SH-SY5Y (cell line): ENCODE data around the gene RIIAD1.

Experiments used
- GATA2 ChIP-seq: IDR thresholded peaks from 2 replicates; pipeline ENCODE4 v1.6.1; 2011; ENCODE audit warnings: mild to moderate bottlenecking, low read depth, low read length
- GATA3 ChIP-seq: IDR thresholded peaks from 2 replicates; pipeline ENCODE4 v1.6.1; 2011; ENCODE audit warnings: low read depth, mild to moderate bottlenecking, low read length, moderate library complexity

RIIAD1 gene

GRCh38 chr1:151716771-151717631 is 4.3 kb upstream of the RIIAD1 start, which contains the start of gene CELF3:
TSS of gene CELF3 (minus strand) at chr1:151716803. CDS start at chr1:151716020, 783 bp downstream.
- TF ChIP-seq GATA3, result no peak
- TF ChIP-seq GATA2, result 0 out of 2 replicates have a peak, but pooled peaks have one; percentile 21

DNA sequence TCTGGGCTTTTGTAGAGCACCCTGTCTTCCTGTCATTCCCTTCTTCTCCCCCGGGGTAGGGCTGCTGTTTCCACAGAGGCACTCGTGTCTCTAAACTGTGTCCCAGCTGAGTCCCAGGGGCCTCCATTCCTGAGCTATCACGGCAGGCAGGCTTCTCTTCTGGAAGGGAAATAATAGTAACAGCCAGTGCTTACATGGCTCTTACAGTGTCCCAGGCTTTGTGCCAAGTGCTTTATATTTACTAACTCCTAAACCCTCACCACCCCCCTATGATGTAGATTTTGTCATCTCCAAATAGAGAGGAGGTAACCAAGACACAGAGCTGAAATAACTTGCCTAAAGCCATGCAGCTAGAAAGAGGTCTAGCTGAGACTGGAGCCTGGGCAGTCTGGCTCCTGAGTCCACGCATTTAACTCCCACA is 3.3 kb upstream of the RIIAD1 start:
- TF ChIP-seq GATA3 (no peak), GATA2 (no peak)

DNA sequence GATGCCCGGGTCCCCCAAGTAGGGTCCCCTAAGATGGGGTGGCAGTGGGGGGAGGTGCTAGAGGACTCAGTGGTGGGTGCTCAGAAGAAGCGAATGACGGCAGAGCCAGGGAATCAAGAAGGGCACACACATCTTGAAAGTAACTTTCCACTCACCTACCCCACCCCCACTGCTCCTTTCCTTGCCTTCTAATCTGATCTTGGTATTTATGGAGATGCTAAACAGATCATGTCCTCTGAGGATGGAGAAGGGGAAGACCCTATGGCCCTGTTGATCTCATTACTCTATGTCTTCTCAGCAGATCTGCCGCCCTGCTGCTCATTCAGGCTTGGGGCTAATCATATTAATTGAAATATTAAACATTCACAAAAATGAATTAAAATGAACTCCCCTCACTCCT is 2.7 kb upstream of the RIIAD1 start:
- no peak for TF ChIP-seq GATA3
- TF ChIP-seq GATA2, result no peak

GRCh38 chr1:151720125-151720524 is 1.2 kb upstream of the RIIAD1 start:
- TF ChIP-seq GATA3, result no peak
- TF ChIP-seq GATA2, result peak; percentile 51

GRCh38 chr1:151720554-151720953 is 768 bp upstream of the RIIAD1 start:
- TF ChIP-seq GATA3, result no peak
- TF ChIP-seq GATA2, result no peak

DNA sequence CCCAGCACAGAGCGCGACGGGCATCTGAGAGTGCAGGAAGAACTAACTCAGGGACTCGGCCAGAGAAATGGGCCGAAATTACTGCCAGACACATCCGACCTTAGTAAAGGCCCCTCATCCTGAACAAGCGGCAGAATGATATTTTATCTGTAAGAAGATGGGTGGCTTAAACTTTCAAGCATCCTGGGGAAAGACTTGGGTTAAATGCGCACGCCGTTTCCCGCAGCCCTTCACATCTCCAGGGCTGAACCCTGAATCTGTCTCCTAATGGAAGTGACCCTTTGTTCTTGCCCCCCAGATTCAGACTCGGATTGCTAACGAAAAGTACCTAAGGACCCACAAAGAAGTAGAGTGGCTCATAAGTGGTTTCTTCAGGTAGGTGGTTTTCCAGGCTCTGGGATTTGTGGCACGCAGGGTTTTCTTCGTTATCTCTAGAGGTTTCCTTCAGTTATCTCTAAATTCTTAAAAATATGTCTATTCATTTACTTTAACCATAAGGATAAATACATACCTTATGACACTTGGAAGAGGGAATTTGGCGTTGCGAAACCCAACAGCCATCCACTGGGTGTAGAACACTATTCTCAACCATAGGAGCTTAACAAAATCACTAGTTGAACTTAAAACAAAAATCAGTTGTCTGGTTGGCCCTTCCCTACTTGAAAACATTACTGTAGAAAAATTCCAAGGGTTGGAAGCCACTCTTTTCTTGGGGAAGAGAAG is 627 bp downstream of the RIIAD1 start:
- TF ChIP-seq GATA2 (no peak), GATA3 (no peak)

- TF ChIP-seq GATA3, result no peak
- no peak for TF ChIP-seq GATA2
Measured at GRCh38 chr1:151723726-151724370, 2.5 kb downstream of the RIIAD1 start.

DNA sequence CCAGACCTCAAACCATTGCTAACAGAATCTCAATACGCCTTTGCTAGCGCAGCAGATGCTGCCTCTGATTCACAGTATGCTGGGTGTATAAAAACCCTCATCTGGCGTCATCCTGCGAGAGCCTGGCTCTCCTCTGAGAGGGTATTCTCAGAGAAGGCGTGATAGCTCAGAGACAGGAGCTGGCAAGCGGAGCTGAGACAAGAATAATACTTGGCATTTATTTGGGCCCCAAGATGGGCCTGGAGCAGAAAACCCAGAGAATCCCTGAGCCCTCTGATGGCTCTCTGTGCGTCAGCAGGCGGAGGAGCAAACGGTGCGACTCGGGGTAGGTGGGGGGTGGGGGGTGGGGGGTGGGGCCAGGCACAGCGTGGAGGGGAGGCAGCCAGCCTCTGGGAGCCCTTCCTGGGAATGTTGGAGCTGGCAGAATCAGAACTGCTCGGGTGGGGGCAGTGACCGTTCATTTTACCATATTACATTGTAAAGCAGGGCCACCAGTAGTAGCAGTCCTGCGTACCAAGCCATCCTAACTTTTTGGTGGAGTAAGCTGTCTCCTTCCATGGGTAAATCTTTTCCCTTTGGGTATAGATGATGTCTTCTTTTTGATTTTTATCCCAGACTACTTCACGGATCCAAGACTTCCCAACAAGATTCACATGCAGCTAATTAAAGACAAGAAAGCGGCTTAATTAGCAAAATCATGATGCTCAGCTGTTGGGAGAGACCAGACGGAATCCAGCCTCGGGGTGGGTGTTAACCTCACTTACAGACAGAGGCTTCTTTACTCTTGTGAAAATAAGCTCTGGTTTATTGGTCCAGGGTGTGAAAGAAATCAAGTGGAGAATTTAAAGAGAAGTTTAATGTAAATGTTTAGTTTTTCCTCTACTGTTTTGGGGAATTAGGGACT is 7.1 kb downstream of the RIIAD1 start:
- TF ChIP-seq GATA3 (no peak), GATA2 (no peak; the same call in 1 of the 2 replicates)

- no peak for TF ChIP-seq GATA2
- no peak for TF ChIP-seq GATA3
Measured at GRCh38 chr1:151729157-151729965, 8.0 kb downstream of the RIIAD1 start.

- TF ChIP-seq GATA3 (no peak), GATA2 (no peak)
Measured at GRCh38 chr1:151729966-151730291, 8.6 kb downstream of the RIIAD1 start.

DNA sequence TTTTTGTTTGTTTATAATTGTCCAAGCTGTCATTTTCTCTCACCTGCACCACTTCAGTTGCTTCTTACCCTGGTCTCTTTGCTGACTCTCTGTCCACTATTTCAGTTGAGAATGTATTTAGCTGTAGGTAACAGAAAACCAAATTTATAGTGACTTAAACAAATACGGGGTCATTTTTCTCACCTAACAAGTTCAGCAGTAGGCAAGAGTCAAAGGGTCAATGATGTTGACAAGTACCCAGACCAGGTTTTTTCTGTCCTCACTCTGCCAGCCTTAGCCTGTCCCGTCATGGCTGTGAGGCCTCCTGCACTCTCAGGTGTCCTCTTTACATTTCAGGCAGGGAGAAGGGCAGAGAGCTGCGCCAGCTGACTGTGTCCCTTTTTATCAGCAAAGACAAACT is 11.8 kb downstream of the RIIAD1 start:
- TF ChIP-seq GATA3 (no peak), GATA2 (no peak)

DNA sequence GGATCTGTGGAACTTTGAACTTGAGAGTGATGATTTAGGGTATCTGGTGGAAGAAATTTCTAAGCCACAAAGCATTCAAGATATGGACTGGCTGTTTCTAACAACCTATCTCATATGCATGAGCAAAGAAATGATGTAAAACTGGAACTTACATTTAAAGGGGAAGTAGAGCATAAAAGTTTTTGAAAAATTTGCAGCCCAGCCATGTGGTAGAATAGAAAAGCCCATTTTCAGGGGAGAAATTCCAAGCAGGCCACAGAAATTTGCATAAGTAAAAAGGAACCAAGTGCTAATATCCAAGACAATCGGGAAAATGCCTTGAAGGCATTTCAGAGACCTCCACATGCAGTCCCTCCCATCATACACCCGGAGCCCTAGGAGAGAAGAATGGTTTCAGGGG is 15.7 kb downstream of the RIIAD1 start:
- no peak for TF ChIP-seq GATA2
- no peak for TF ChIP-seq GATA3

DNA sequence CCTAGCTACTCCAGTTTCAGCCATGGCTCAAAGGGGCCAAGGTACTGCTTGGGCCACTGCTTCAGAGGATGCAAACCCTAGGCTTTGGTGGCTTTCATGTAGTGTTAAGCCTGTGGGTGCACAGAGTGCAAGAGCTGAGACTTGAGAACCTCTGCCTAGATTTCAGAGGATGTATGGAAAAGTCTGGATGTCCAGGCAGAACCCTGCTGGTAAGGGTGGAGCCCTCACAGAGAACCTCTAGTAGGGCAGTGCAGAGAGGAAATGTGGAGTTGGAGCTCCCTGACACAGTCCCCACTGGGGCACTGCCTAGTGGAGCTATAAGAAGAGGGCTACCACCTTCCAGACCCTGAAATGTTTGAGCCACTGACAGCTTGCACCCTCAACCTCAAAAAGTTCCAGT is 16.2 kb downstream of the RIIAD1 start:
- TF ChIP-seq GATA3 (no peak), GATA2 (no peak)
